Measurements from ENCODE around the gene CD40.
"Not testable (repeated sequence)": the region's sequence is repeated elsewhere in the genome, so short reads cannot be mapped to it uniquely, and the experiment has no call there.

The CD40 gene

DNA sequence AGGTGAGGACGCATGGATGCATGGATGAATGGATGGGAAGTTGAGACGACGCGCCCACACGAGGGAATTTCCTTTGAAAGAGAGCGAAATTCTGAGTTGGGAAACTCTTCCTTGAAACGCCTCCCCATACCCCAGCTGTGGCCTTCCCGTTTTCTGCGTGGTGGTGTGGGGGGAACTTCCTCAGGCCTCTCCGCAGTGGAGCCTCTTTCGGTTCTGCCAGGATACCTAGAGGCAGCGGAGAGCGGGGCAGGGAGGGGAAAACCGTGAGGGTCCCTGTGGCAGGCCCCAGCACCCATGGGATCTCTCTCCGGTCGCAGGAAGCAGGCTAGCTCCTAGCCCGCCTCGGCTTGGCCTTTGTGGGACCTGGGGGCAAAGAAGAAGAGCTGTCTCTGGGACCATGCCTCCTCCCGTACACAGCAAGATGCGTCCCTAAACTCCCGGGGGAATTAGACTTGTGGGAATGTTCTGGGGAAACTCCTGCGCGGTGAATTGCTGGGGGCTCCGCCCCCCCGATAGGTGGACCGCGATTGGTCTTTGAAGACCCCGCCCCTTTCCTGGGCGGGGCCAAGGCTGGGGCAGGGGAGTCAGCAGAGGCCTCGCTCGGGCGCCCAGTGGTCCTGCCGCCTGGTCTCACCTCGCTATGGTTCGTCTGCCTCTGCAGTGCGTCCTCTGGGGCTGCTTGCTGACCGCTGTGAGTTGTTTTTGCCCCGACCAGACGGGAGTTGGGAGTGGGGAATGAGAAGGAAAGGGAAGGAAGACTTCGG lies at the start of gene CD40:
CD40 (plus strand) TSS at position 611 of the 764 bp plus-strand sequence; CDS start at position 641, 30 bp downstream.
- DNase-seq (ENCODE audit: low read depth) = peak; percentile 71

DNA sequence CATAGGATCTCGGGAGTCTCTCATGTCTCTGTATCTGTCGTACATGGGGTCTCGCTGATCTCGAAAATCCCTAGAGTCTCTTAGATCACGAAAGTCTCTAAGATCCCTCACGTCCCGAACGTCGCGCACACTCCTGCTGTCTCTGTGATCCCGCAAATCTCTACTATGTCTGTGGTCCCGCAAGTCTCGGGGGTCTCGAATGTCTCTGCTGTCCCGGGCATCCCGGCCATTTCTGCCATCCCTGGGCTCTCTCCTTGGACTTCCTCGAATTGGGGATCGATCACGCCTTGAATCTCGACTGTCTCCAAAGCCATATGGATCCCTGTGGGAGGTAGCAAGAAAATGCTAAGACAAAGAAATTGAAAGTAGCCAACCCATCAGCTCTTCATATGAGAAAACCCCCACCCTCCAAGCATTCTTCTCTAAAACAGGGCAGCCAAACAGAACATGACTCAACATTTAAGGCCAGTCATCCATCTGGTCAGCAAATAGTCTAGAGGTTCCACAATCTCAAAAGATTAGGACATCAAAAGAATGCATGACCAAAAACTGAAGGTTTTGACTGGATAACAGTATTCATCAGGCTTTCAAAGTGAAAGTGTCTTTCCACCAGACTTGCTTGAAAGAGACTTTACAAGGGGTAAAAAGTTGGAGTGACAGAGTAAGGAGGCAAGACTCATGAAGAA lies 47.8 kb upstream of the CD40 start:
- peak; percentile 92 for DNase-seq (ENCODE audit: low read depth)

DNA sequence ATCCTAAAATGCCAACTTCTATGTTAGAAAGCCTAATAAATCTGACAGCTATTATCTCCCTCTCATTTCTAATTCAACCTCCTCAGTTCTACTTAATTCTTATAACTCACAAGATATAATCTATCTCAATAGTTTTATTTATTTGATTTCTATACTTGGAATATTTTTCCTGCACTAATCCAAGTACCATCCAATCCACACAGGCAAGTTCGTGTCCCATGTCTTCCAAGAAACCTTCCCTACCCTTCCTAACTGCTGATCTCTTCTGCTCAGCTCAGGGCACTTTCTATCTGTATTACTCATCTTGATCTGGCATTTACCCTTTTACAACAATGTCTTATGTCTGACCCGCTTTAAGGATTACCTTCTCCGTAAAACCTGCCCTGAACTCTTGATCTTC lies 46.5 kb upstream of the CD40 start:
- peak; percentile 32 for DNase-seq (ENCODE audit: low read depth)

DNA sequence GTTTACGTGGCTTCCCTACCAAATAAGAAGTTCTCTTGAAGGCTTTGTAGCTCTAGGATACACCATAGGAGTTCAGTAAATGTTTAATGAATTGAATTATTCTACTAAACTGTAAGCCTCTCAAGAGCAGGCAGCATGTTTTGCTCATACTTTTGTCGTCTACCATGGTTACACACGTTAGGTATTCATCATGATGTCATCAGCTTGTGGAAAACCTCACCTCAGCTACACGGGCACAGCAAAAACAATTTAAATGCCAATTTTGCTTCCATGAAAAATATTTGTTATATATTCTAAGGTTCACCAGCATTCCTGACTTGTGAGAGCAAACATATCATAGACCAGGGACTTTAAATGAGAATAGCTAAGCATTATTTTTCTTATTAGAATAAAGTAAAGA lies 45.1 kb upstream of the CD40 start:
- DNase-seq (ENCODE audit: low read depth) = no peak

DNA sequence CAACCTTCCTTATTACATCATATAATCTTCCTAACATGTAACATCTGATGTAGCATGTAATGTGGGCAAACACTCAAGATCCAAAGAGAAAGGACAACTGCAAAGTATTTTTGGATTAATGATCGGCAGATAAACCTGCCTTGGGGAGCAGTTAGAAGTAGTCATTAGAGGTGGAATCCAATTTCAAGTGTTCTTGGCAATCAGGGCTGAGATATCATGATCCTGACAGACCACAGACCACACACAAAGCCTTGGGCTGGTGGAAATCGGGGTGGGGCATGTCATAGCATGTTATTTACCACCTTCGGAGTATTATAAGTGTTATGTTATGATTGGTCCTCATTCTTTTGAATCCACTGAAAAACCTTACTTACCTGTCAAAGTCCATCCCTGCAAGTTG lies 44.7 kb upstream of the CD40 start:
- no peak for DNase-seq (ENCODE audit: low read depth)

DNA sequence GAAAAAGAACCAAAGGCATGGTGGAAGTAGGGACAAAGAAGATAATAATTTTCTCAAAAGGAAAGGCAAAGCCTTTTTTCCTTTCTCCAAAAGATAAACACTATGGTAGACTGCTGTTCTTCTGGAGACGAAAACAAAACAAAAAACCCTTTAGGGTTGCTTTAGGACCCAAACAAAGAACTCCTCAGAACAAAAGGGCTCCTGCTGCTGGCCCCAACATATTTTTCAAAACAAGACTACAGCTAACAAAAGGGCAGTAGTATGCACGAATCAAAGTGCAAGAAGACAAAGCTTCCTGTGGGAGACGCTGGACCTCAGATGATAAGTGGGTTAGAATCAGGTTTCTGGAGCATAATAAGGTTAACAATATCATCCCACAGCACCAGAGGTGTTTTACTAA lies 44.1 kb upstream of the CD40 start:
- no peak for DNase-seq (ENCODE audit: low read depth)

DNA sequence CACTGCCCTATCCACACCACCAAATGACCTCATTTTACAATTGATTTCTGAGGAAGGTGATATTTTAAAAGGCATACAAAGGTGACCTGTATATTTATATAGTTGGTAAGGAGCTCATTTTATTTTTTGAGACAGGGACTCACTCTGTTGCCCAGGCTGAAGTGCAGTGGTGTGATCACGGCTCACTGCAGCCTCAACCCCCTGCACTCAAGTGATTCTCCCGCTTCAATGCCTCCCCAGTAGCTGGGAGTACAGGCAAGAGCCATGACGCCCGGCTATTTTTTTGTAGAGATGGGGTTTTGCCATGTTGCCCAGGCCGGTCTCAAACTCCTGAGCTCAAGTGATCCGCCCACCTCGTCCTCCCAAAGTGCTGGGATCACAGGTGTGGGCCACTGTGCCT lies 41.3 kb upstream of the CD40 start:
- no peak for DNase-seq (ENCODE audit: low read depth)

DNA sequence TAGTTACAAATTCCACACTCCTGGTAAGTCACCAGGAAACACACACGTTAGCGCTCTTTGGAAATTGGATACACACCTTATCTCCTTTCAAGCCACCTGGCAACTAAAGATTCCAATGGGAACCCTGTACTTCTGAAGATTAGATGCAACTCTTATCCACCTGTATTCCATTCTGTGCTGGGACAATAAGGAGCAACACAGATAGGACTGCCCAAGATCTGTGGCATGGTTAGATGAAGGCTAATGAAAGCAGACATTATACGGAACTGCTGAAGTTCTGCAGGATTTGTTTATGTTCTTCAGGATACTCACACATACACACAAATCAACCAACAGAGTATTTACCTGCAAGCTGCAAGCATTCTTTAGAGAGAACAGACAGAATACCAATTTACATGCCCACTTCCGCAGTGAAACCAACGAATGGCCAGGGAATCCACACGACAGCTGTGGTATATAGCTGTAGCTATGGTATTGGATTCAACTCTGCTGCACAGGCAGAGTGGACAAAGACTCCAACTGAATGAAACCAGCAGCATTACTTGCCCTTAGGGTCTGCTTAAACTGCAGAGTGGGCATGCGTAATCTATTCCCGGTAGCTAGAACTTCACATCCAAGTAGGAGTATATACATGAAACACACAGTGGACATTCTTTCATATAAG lies 40.3 kb upstream of the CD40 start:
- no peak for DNase-seq (ENCODE audit: low read depth)

DNA sequence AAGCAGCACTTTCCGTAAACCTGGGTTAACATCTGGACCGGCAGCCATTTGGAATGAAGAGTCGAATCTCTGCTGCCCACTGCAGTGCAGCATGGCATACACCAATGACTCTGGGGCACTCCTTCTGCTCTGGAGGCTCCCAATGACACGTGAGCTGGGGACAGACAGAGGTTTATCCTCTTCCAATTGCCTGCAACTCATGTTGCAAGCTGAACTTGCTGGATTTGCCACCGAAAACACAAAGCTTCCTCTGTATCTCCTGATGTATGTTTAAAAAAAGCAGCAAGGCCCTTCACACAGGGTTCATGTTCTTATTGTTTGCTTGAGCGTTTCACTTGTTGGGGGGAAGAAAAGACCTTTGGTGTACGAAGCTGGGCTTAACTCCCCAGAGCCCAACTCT lies 39.2 kb upstream of the CD40 start:
- no peak for DNase-seq (ENCODE audit: low read depth)

DNA sequence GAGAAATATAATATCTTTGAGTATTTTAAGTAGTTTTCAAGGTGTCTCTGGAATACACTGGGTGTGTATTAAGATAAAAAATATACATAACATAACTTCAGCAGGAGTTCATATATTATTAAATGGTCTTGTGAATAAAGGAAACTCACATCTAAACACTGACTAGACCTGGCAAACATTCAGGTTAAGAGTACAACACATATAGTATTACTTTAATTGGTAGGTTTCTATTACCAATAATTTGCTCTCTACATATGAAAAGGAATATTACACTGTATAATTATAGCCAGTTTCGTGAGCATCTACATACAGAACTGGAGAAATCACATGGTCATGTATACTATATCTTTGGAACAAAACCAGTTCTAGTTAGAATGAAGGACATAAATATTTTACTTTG lies 37.0 kb upstream of the CD40 start:
- DNase-seq (ENCODE audit: low read depth) = no peak

DNA sequence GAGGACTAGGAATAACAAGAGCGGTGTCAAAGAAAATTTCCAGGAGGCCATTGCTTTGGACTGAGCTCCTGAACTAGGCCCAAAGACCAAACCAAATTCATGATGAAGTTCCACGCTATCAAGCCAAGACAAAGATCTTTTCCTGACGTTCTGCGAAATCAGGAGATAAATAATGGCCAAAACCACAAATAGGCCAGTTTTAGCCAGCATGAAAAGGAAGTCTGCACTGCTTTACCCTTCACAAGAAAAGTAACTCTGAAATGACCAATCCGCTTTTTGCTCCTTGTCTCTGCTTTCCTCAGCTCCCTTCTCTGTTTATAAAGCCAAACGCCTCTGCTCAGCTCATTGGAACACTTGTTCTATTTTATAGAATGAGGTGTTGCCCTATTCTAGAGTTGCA lies 35.0 kb upstream of the CD40 start:
- peak; percentile 61 for DNase-seq (ENCODE audit: low read depth)

DNA sequence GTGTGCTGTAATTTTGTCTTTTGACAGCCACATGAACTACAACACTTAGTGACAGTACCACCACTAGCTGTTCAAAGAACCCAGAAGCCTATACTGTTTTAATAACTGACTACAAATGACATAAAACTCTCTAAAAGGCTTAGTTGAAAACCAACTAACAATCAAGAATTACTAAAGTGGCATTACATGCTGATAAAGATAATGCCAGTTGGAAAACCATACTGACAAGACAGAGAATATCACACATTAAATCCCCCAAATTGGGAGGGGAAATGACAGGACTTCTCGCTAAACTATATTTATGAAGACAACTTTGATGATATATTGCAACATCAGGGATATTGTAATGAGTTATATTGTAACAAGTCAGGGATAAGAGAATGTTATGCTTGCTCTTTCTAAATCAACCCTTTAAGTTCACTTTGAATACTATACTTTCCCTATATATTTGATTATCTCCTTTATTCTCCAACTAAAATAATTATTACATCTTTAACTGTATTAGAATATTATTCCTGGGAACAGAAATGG lies 34.5 kb upstream of the CD40 start:
- DNase-seq (ENCODE audit: low read depth) = no peak

DNA sequence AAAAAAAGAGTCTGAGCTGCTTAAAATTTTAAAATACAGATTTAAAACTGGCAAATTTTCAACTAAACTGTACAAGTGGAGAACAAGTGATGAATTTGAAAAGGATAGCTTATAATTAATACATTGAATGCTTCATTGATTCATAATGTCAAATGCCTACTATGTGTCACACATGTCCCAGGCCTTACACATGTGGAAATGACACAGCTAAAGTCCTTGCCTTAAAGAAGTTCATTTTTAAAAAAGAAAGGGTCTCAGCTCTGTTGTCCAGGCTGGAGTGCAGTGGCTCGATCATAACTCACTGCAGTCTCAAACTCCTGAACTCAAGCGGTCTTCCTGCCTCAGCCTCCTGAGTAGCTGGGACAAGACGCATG lies 33.3 kb upstream of the CD40 start:
- no peak for DNase-seq (ENCODE audit: low read depth)

DNA sequence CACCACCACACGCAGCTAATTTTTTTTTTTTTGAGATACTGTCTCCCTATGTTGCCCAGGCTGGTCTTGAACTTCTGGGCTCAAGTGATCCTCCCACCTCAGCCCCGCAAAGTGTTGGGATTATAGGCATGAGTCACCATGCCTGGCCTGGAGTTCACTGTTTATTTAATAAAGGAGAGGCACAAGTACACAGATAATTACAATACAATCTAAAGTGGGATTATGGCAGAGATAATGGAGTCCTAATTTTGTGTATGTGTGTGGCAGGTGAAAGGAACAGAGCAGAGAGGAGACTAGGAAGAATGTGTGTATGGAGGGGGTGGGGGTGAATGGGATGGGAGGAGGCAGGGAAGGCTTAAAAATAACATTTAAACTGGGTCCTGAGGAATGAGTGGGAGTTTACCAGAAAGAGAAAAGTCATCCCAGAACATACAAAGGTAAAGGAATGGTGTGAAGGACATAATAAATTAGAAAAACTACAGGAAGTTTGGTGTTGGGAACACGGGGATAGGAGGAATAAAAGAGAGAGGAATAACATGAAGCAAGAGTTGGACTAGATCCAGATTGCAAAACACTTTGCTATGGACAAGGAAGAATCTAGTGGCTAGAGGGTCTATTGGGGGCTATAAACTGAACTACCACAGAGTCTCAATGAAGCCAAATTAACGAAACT lies 32.8 kb upstream of the CD40 start:
- DNase-seq (ENCODE audit: low read depth) = peak; percentile 81

DNA sequence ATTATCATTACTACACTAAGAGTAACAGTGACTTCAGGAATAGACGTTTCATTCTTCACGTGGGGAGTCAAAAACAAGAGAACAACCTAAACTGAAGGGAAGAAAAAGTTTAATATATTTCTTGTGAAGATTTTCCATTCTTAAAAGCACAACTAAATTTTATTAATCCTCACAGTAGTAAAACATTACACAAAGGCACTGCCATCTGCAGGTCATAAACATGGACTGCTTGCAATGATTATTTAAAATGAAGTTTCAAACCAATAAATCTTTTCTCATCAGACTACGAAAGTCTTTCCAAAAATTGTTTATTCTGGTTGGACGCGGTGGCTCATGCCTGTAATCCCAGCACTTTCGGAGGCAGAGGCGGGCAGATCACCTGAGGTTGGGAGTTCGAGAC lies 31.0 kb upstream of the CD40 start:
- peak; percentile 25 for DNase-seq (ENCODE audit: low read depth)

DNA sequence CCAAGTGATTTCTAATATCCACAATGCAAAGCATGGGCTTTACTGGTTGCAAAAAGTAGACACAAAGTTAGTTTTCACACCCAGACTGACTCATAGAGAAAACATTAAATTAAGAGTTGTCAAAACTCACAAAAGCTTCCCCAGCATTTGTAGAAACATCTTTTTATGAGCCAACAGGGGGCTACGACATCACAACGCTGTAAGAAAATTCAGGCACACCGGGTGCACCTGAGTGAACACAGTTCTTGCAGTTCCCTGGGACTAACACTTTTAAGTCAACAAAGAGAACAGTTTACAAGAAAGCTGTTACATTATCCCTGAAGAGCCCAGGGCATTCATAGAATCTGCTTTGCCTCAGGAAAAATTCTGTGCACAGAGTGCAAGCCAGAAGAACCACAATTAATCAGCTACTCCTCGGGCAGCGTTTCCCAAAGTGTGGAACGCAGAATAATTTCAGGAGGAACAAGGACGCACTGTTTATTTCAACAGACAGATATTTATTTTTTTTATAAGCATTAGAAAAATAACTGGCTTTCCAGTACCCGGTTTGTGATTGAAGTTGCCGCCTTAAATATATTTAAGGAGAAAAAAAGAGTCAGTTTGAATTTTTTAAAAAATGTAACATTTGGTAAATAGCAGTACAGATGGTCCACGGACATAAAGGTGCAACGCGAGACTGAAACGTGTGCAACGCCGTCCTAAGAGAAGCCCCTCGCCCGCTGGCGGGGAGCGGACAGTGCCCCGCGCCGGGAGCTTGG lies 29.5 kb upstream of the CD40 start:
- DNase-seq (ENCODE audit: low read depth) = peak; percentile 42

DNA sequence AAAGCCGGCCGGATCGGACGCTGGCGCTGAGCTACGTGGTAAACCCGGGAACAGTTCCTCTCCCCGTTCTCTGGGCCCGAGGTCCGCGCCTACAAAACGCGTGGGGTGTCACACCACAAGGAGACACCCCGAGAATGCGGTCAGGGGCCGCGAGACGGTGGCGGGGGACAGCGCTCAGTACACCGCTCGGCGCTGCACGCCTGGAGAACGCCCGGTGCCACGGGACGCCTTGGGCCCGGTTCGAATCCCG lies 29.0 kb upstream of the CD40 start:
- peak; percentile 14 for DNase-seq (ENCODE audit: low read depth)

DNA sequence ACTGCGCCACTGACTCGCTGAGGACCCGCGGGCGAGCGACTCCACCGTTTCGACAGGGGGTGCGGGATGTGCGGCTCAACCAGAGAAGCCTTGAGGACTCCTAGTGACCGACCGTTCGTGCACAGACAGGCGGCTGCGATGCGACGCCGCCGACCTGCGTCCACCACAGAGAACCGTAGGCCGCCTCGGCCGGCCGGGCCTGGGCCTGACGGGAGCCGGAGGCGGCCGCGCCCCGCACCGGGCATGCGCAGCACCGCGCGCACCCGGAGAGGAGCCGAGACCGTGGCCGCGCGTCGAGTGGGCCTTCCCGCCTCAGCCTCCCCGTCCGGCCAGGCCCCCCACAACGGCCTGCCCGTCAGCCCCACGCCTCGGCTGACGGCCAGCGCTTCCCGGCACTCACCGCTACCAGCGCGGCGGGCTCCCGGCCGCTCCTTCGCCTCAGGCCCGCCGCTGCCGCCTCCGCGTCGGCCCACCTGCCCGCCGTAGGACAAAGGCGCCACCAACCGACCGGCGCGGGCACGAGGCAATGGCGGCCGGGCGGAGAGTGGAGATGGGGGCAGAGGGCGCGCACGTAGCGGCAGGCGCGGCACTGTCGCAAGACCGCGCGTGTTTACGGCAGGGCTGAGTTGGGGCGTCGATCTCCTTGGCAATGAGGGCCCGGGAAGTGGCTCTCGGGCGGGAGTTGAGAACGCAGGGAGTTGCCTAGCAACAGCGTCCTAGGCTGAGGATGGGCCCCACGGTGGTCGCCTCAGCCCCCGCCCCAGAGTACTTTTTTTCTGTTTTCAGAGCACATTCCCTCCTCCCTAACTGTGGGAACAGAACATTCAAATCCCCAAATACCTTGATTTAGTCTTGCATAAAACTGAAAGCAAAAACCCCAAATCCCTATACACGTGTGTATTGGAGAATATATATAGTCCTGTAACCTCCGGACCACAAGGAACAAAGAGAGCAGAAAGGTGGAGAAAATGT lies 28.4 kb upstream of the CD40 start, which contains the start of gene NCOA5:
NCOA5 (minus strand) TSS at position 546 of the 972 bp plus-strand sequence. CDS start 10,538 bp downstream, outside the sequence.
- peak; percentile 95 for DNase-seq (ENCODE audit: low read depth)

DNA sequence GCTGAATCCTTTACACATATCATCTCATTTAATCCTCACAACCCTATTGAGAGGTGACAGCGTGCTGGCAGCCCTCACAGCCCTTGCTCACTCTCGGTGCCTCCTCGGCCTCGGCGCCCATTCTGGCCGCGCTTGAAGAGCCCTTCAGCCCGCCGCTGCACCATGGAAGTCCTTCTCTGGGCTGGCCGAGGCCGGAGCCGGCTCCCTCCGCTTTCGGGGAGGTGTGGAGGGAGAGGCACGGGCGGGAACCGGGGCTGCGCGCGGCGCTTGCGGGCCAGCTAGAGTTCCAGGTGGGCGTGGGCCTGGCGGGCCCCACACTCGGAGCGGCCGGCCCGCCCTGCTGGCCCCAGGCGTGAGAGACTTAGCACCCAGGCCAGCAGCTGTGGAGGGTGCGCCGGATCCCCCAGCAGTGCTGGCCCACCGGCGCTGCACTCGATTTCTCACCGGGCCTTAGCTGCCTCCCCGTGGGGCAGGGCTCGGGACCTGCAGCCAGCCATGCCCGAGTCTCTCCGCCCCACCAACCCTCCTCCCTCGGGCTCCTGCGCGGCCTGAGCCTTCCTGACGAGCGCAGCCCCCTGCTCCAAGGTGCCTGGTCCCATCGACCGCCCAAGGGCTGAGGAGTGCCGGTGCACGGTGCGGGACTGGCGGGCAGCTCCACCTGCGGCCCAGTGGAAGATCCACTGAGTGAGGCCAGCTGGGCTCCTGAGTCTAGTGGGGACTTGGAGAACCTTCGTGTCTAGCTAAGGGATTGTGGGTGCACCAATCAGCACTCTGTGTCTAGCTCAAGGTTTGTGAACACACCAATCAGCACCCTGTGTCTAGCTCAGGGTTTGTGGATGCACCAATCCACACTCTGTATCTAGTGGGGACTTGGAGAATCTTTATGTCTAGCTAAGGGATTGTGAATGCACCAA lies 26.2 kb upstream of the CD40 start:
- not testable (repeated sequence) for DNase-seq (ENCODE audit: low read depth)

DNA sequence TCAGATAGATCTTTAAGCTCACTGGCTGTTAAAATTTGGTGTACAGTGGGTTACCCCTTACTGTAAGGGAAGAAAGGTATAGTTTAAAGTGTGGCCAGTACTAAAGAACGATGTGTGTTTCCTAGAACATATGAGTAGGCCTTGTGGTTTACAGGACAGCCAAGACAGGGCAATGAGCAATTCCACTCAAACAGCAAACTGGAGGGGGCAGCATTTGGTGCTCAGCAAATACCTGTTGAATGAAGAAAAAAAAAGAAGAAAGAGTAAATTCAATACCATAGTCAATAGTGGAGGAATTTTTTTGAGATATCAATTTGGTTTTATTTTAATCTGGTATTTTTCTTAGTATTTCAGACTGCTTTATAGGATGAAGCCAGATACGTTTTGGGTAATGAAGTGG lies 24.6 kb upstream of the CD40 start:
- no peak for DNase-seq (ENCODE audit: low read depth)

All from amniotic epithelial cell (primary cell).